ENCODE results near the gene HDLBP. TPM values are rescaled to one million over a fixed set of nuclear protein-coding genes. Genes with fewer than 3 reads are reported as not detected.
A peak's percentile ranks its signal among the peaks of the same experiment; 100 is the strongest.

The HDLBP gene
- total RNA-seq, 2 donors from 2014 or later = 272 to 283 TPM

DNA sequence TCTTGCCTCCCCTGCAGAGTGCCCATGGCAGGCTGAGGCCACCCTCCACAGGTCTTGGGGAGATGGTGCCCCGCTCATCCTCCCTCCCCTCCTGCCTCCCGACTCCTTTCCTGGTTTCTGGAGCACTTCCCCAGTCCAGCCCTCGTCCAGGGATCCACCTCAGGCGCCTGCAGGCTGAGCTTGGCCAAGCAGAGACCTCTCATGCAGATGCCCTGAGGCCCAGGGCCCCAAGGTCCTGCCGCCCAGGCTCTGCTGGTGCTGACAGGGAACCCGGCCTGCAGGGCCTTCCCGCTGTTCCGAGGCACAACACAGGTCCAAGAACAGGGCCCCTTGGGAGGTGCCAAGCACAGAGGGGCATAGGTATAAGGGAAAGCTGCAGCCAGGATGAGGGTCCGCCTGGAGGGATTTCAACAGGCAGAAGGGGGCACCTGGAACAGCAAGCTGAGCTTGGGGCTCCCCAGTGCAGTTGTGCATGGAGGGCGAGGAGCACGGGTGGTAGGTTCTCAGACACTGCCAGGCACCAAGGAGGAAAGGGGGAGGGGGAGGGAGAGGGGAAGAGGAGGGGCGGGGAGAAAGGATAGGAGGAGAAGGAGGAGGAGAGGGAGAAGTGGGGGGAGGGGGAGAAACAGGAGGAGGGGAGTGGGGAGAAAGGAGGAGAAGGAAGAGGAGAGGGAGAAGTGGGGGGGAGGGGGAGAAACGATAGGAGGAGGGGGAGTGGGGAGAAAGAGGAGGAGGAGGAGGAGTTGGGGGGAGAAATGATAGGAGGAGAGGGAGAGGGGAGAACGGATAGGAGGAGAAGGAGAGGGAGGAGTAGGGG lies 128.2 kb downstream of the HDLBP start:
- Mint-ChIP-seq H3K4me1 (ENCODE audit: low read depth) (no peaks in the 10 kb centered on the region), H3K9me3 (no peaks in the 10 kb centered on the region), H3K36me3 (ENCODE audit: insufficient read depth in 2 of 2) (no peaks in the 10 kb centered on the region), H3K4me3 (no peak overlapping the region), H3K27ac (no peak overlapping the region), H3K27me3 (ENCODE audit: low read depth) (no peaks in the 10 kb centered on the region)
- no peak for ATAC-seq (replicated peaks in 1 of 2)
- no peak for DNase-seq

- ATAC-seq (replicated peaks in 1 of 2) = no peak
- H3K27ac Mint-ChIP-seq = no peak overlapping the region
- H3K9me3 Mint-ChIP-seq = no peaks in the 10 kb centered on the region
Measured at GRCh38 chr2:241185961-241186360, 129.5 kb downstream of the HDLBP start.

GRCh38 chr2:241184901-241185300 lies 130.6 kb downstream of the HDLBP start:
- Mint-ChIP-seq H3K27me3 (ENCODE audit: low read depth) (no peaks in the 10 kb centered on the region), H3K4me1 (ENCODE audit: low read depth) (peaks cover 6% of the 10 kb centered on the region), H3K9me3 (no peaks in the 10 kb centered on the region), H3K36me3 (ENCODE audit: insufficient read depth in 2 of 2) (no peaks in the 10 kb centered on the region), H3K4me3 (no peak overlapping the region), H3K27ac (no peak overlapping the region)
- no peak for ATAC-seq (replicated peaks in 1 of 2)
- no peak for DNase-seq

More at GRCh38 chr2:241185961-241186360, 129.5 kb downstream of the HDLBP start:
- Mint-ChIP-seq H3K36me3 (ENCODE audit: insufficient read depth in 2 of 2) (no peaks in the 10 kb centered on the region), H3K4me1 (ENCODE audit: low read depth) (no peaks in the 10 kb centered on the region), H3K27me3 (ENCODE audit: low read depth) (no peaks in the 10 kb centered on the region), H3K4me3 (no peak overlapping the region)
- DNase-seq = no peak

DNA sequence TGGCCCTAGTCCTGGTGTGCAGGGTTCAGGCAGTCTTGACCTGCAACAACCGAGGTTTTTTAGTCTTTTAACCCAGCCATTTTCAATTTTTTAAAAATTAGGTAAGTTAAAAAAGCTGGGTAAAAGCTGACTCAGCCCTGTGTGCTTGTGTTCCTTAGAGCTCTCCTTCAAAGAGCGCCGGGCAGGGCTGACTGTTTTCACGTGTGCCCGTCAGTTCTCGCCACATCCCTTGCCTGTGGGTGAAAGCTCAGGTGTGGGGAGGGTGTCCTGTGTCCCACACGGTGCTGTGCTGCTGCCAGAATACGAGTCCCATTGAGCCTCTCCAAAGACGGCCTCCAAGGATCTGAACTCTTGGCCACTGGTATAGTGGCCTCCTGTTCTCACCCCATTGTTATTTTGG lies 132.3 kb downstream of the HDLBP start:
- DNase-seq (no peak), ATAC-seq (replicated peaks in 1 of 2) (no peak)
- H3K27ac Mint-ChIP-seq = no peak overlapping the region
- no peaks in the 10 kb centered on the region for H3K27me3 Mint-ChIP-seq (ENCODE audit: low read depth)
- no peak overlapping the region for H3K4me3 Mint-ChIP-seq
- H3K36me3 Mint-ChIP-seq (ENCODE audit: insufficient read depth in 2 of 2) = no peaks in the 10 kb centered on the region
- H3K9me3 Mint-ChIP-seq = no peaks in the 10 kb centered on the region
- peaks cover 16% of the 10 kb centered on the region for H3K4me1 Mint-ChIP-seq (ENCODE audit: low read depth)

DNA sequence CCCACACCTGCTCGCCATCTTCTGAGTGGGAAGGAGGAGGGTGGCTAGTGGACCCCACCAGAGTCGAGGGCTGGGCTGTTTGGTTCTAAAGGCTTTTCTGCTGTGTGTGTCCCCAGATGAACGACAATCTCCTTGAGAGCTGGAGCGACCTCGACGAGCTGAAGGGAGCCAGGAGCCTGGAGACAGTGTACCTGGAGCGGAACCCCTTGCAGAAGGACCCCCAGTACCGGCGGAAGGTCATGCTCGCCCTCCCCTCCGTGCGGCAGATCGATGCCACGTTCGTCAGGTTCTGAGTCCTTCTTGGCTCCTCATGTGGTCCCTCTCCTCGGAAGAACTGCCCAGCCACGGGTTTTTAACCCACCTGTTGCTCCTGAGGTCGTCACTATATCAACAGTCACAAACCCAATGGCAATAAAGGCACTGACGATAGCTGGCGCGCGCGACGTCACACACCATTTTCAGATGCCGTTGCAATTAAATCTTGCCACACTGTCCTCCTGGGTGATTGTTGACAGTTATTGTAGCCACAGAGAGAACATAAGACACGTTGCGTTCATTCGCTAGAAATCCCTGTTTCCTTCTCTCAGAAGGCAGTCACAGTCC lies 132.8 kb downstream of the HDLBP start:
- Mint-ChIP-seq H3K27me3 (ENCODE audit: low read depth) (no peaks in the 10 kb centered on the region), H3K27ac (no peak overlapping the region), H3K4me3 (no peak overlapping the region), H3K4me1 (ENCODE audit: low read depth) (peaks cover 16% of the 10 kb centered on the region), H3K36me3 (ENCODE audit: insufficient read depth in 2 of 2) (no peaks in the 10 kb centered on the region), H3K9me3 (no peaks in the 10 kb centered on the region)
- ATAC-seq (replicated peaks in 1 of 2) (no peak), DNase-seq (no peak)

- no peak for DNase-seq
- no peaks in the 10 kb centered on the region for H3K9me3 Mint-ChIP-seq
- ATAC-seq (replicated peaks in 1 of 2) = no peak
- H3K36me3 Mint-ChIP-seq (ENCODE audit: insufficient read depth in 2 of 2) = no peaks in the 10 kb centered on the region
- peaks cover 16% of the 10 kb centered on the region for H3K4me1 Mint-ChIP-seq (ENCODE audit: low read depth)
- H3K27me3 Mint-ChIP-seq (ENCODE audit: low read depth) = no peaks in the 10 kb centered on the region
- no peak overlapping the region for H3K4me3 Mint-ChIP-seq
- H3K27ac Mint-ChIP-seq = no peak overlapping the region
Measured at GRCh38 chr2:241182126-241182525, 133.3 kb downstream of the HDLBP start.

GRCh38 chr2:241180495-241180894 lies 135.0 kb downstream of the HDLBP start:
- no peak overlapping the region for H3K4me3 Mint-ChIP-seq
- H3K9me3 Mint-ChIP-seq = no peaks in the 10 kb centered on the region
- H3K27ac Mint-ChIP-seq = no peak overlapping the region
- H3K4me1 Mint-ChIP-seq (ENCODE audit: low read depth) = peaks cover 16% of the 10 kb centered on the region
- no peaks in the 10 kb centered on the region for H3K27me3 Mint-ChIP-seq (ENCODE audit: low read depth)
- peak in 1 of 2 donors; percentile 5 for ATAC-seq (replicated peaks in 1 of 2)
- no peak for DNase-seq
- no peaks in the 10 kb centered on the region for H3K36me3 Mint-ChIP-seq (ENCODE audit: insufficient read depth in 2 of 2)

- Mint-ChIP-seq H3K27ac (peak overlapping the region; percentile 58), H3K4me3 (peak overlapping the region in 1 of 2 donors; percentile 21), H3K36me3 (ENCODE audit: insufficient read depth in 2 of 2) (peaks cover 3 to 4% of the 10 kb centered on the region in 2 donors), H3K4me1 (ENCODE audit: low read depth) (peaks cover 16% of the 10 kb centered on the region), H3K9me3 (no peaks in the 10 kb centered on the region), H3K27me3 (ENCODE audit: low read depth) (no peaks in the 10 kb centered on the region)
- peak; percentile 87 to 93 for ATAC-seq (replicated peaks in 1 of 2)
- DNase-seq = peak; percentile 36 to 48
Measured at GRCh38 chr2:241179899-241180298, 135.6 kb downstream of the HDLBP start.

DNA sequence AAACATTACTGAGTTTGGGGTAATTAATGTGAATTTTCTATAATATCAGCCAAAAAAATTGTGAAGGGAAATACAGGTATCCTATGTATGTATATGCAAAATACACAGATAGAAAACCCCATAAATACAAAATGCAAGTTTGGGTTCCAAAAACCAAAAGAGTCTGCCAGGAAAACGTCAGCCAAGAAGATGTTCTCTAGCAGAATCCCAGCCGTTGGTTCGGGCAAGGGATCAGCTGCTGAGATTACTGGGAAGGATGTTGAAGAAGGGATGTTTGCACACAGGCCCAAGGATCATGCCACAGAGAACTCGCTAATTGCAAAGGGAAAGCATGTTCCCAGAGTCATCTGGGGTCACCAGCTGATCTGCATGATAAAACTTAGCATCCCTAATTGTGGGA lies 136.5 kb downstream of the HDLBP start:
- DNase-seq (no peak), ATAC-seq (replicated peaks in 1 of 2) (no peak)
- Mint-ChIP-seq H3K9me3 (no peaks in the 10 kb centered on the region), H3K4me3 (no peak overlapping the region), H3K27ac (no peak overlapping the region), H3K4me1 (ENCODE audit: low read depth) (peaks cover 16% of the 10 kb centered on the region), H3K36me3 (ENCODE audit: insufficient read depth in 2 of 2) (peaks cover 4 to 5% of the 10 kb centered on the region in 2 donors), H3K27me3 (ENCODE audit: low read depth) (no peaks in the 10 kb centered on the region)

DNA sequence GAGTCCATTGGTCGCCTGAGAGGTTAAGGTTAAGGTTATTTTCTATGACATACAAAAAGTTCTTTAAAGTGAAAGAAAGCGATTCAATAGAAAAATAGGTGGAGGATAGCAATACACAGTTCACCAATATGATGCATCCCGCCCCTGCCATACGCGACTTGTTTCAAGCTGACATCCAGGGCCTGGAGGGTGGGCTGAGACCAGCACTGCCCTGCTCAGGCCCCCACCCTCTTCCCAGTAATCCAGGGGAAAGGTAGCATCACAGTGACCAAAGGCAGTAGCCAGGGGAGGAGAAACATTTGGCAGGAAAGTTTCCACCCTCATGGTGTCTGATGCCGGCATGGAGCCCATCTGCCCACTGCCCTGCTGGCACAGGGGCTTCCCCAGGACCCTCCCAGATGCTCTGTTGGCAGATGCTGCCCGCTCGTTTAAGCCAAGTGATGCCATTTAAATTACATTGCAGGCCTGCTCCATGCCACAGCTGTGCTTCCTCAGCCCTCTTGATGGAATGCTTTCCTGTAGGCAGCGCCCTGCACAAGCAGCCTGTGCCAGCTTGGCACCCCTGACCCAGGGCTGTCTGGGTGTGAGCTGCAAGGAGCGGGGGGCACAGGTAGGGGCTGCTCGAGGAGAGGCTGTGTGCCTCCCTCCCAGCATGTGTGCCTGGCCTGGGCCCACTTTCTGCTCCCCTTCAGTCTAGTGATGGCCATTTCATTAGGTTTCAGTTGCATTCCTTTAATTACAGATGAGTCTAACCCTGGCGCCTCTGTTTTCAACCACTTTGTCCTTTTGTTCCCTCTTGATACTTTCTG lies 137.7 kb downstream of the HDLBP start:
- H3K27me3 Mint-ChIP-seq (ENCODE audit: low read depth) = no peaks in the 10 kb centered on the region
- H3K4me3 Mint-ChIP-seq = no peak overlapping the region
- peaks cover 5 to 10% of the 10 kb centered on the region in 2 donors for H3K36me3 Mint-ChIP-seq (ENCODE audit: insufficient read depth in 2 of 2)
- H3K4me1 Mint-ChIP-seq (ENCODE audit: low read depth) = peaks cover 16% of the 10 kb centered on the region
- H3K9me3 Mint-ChIP-seq = no peaks in the 10 kb centered on the region
- no peak for DNase-seq
- ATAC-seq (replicated peaks in 1 of 2) = no peak
- no peak overlapping the region for H3K27ac Mint-ChIP-seq

Other genes starting within 250 kb of the HDLBP start
- 10 to 100 TPM; 48.7 to 53.7 TPM for gene MTERF4, start 213.4 kb downstream of the HDLBP start, total RNA-seq
- 100 to 1,000 TPM; 123 to 171 TPM for gene PASK, start 166.2 kb downstream of the HDLBP start, total RNA-seq
- 10 to 100 TPM; 89.1 to 97.8 TPM for gene PPP1R7, start 165.2 kb downstream of the HDLBP start, total RNA-seq
- under 1 TPM; 0.72 to 0.90 TPM for gene ANO7, start 127.0 kb downstream of the HDLBP start, total RNA-seq
- 100 to 1,000 TPM; 269 to 272 TPM for gene SEPTIN2, start 253 bp upstream of the HDLBP start, total RNA-seq
- gene FARP2, start 40.6 kb upstream of the HDLBP start, total RNA-seq = 10 to 100 TPM; 30.2 to 30.8 TPM
- gene STK25, start 192.9 kb upstream of the HDLBP start, total RNA-seq = 10 to 100 TPM; 81.6 to 83.5 TPM
- under 1 TPM in 1 of 2 donors, not detected in 1; 0.10 TPM for gene BOK, start 243.1 kb upstream of the HDLBP start, total RNA-seq